ENCODE results near the gene DPH5.

The DPH5 gene

DNA sequence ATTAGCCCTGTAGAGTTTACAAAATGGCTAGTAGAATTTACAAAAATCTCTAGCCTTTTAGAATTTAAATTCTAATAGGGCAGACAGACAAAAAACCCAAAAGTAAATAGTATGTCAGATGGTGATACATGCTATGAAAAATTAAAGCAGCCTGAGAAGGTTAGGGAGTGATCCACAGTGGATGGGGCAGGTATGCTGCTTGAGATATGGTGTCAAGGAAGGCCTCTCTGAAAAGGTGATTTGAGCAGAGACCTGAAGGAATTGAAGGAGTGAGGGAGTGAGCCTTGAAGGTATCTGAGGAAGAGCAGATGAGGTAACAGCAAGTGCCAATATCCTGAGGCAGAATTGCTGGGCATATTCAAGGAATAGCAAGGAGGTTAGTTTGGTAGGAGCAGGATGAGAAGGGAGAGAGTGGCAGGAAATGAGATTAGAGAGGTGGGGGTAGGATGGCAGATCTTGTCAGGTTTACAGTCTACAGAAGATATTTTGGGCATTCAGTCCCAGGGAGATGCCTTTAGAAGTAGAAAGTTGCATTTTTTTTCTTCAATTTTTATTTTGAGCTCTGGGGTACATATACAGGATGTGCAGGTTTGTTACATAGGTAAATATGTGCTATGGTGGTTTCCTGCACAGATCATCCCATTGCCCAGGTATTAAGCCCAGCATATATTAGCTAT, 40.8 kb upstream of the DPH5 start:
- H3K4me1 ChIP-seq (ENCODE audit: control insufficient read depth in 1 of 2, insufficient read depth in 1 of 2, low read depth in 1 of 2, low read length in 1 of 2): no peaks in the 10 kb centered on the region
- H3K36me3 ChIP-seq: no peaks in the 10 kb centered on the region
- no peaks in the 10 kb centered on the region for H3K27me3 ChIP-seq
- TF ChIP-seq, protein P1, sequence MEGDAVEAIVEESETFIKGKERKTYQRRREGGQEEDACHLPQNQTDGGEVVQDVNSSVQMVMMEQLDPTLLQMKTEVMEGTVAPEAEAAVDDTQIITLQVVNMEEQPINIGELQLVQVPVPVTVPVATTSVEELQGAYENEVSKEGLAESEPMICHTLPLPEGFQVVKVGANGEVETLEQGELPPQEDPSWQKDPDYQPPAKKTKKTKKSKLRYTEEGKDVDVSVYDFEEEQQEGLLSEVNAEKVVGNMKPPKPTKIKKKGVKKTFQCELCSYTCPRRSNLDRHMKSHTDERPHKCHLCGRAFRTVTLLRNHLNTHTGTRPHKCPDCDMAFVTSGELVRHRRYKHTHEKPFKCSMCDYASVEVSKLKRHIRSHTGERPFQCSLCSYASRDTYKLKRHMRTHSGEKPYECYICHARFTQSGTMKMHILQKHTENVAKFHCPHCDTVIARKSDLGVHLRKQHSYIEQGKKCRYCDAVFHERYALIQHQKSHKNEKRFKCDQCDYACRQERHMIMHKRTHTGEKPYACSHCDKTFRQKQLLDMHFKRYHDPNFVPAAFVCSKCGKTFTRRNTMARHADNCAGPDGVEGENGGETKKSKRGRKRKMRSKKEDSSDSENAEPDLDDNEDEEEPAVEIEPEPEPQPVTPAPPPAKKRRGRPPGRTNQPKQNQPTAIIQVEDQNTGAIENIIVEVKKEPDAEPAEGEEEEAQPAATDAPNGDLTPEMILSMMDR (IDR thresholded peaks at IDR 0.05): no peak
- H3K9me3 ChIP-seq: no peaks in the 10 kb centered on the region
- H3K4me3 ChIP-seq (ENCODE audit: low read depth in 1 of 2, low read length in 1 of 2): no peak overlapping the region
- no peak overlapping the region for H3K27ac ChIP-seq

GRCh38 chr1:101065575-101065974, 40.0 kb upstream of the DPH5 start:
- TF ChIP-seq, protein P1 (IDR thresholded peaks at IDR 0.05): no peak
- no peak overlapping the region for H3K4me3 ChIP-seq (ENCODE audit: low read depth in 1 of 2, low read length in 1 of 2)
- no peaks in the 10 kb centered on the region for H3K4me1 ChIP-seq (ENCODE audit: control insufficient read depth in 1 of 2, insufficient read depth in 1 of 2, low read depth in 1 of 2, low read length in 1 of 2)
- H3K27ac ChIP-seq: no peak overlapping the region
- no peaks in the 10 kb centered on the region for H3K27me3 ChIP-seq
- no peaks in the 10 kb centered on the region for H3K9me3 ChIP-seq
- no peaks in the 10 kb centered on the region for H3K36me3 ChIP-seq

DNA sequence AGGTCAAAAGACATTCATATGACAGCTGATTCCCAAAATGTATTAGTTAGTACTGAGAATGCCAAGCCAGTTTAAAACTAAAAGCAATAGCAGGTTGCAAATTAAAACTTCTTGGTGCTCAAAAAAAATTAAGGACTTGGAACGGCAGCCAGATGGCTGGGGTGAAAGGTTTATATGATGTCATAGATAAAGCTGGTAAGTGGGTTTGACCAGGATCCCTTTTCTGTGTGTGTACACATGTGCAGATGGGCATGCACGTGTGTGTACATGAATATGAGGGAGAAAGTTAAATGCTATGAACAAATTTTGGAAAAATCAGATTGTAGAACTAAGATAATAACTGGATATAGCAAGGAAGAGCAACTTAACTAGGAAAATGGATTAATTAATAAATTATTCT, 39.1 kb upstream of the DPH5 start:
- Histone ChIP-seq H3K36me3 (no peaks in the 10 kb centered on the region), H3K9me3 (no peaks in the 10 kb centered on the region), H3K4me3 (ENCODE audit: low read depth in 1 of 2, low read length in 1 of 2) (no peak overlapping the region), H3K4me1 (ENCODE audit: control insufficient read depth in 1 of 2, insufficient read depth in 1 of 2, low read depth in 1 of 2, low read length in 1 of 2) (no peaks in the 10 kb centered on the region), H3K27me3 (no peaks in the 10 kb centered on the region), H3K27ac (no peak overlapping the region)
- TF ChIP-seq, protein P1 (IDR thresholded peaks at IDR 0.05): no peak

- TF ChIP-seq, protein P1 (IDR thresholded peaks at IDR 0.05): no peak
- H3K27me3 ChIP-seq: no peaks in the 10 kb centered on the region
- no peaks in the 10 kb centered on the region for H3K36me3 ChIP-seq
- no peak overlapping the region for H3K27ac ChIP-seq
- no peak overlapping the region for H3K4me3 ChIP-seq (ENCODE audit: low read depth in 1 of 2, low read length in 1 of 2)
- H3K9me3 ChIP-seq: no peaks in the 10 kb centered on the region
- H3K4me1 ChIP-seq (ENCODE audit: control insufficient read depth in 1 of 2, insufficient read depth in 1 of 2, low read depth in 1 of 2, low read length in 1 of 2): no peaks in the 10 kb centered on the region
These were observed 35.4 kb upstream of the DPH5 start for GRCh38 chr1:101060992-101061391.

GRCh38 chr1:101059945-101060542, 34.5 kb upstream of the DPH5 start:
- H3K9me3 ChIP-seq: no peaks in the 10 kb centered on the region
- H3K36me3 ChIP-seq: no peaks in the 10 kb centered on the region
- H3K4me3 ChIP-seq (ENCODE audit: low read depth in 1 of 2, low read length in 1 of 2): no peak overlapping the region
- TF ChIP-seq, protein P1 (IDR thresholded peaks at IDR 0.05): no peak
- no peak overlapping the region for H3K27ac ChIP-seq
- H3K4me1 ChIP-seq (ENCODE audit: control insufficient read depth in 1 of 2, insufficient read depth in 1 of 2, low read depth in 1 of 2, low read length in 1 of 2): no peaks in the 10 kb centered on the region
- no peaks in the 10 kb centered on the region for H3K27me3 ChIP-seq

Measured in neutrophil (primary cell).